Transverse colon (tissue), 3 donors: ENCODE data around the gene CCDC148.
A peak's percentile ranks its signal among the peaks of the same experiment; 100 is the strongest.

Source experiments
- POLR2A ChIP-seq: fragments of 450-650 bp; IDR thresholded peaks from one replicate; pipeline ENCODE4 v1.6.1; 2016; ENCODE audit warnings: antibody characterized with exemption, mild to moderate bottlenecking, moderate library complexity
- TF ChIP-seq, protein P1 (sequence below), 5 experiments: fragments of 200-600 bp in 3 of 5; fragments of 450-650 bp in 2 of 5; sonication (generic) in 3 of 5; IDR thresholded peaks; 1 replicate in 2 of 5; 2 replicates in 3 of 5; pipeline ENCODE4 v1.5.1; 2016 to 2017; ENCODE audit warnings: antibody characterized with exemption in 5 of 5, inconsistent platforms in 3 of 5, mild to moderate bottlenecking in 2 of 5, moderate library complexity in 1 of 5

DNA sequence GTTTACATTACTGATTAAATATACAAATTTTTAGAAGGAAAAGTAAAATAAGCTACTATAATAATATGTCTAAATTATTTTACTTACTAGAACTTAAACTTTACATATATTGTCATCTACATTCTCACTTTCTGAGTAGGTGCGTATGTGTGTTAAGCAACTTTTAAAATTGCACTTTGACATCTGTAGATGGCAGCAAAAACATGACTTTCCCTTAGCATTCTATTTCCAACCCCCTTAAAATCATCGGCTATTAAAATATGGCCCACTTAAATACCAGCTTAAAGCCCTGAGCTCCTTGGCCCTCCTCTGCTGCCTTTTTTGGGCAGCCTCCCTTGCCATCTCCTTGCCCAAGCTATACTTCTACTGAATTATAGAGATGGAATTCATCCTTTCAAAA is 276.9 kb downstream of the CCDC148 start:
- no peak for TF ChIP-seq POLR2A
- TF ChIP-seq, protein P1, sequence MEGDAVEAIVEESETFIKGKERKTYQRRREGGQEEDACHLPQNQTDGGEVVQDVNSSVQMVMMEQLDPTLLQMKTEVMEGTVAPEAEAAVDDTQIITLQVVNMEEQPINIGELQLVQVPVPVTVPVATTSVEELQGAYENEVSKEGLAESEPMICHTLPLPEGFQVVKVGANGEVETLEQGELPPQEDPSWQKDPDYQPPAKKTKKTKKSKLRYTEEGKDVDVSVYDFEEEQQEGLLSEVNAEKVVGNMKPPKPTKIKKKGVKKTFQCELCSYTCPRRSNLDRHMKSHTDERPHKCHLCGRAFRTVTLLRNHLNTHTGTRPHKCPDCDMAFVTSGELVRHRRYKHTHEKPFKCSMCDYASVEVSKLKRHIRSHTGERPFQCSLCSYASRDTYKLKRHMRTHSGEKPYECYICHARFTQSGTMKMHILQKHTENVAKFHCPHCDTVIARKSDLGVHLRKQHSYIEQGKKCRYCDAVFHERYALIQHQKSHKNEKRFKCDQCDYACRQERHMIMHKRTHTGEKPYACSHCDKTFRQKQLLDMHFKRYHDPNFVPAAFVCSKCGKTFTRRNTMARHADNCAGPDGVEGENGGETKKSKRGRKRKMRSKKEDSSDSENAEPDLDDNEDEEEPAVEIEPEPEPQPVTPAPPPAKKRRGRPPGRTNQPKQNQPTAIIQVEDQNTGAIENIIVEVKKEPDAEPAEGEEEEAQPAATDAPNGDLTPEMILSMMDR (IDR thresholded peaks at IDR 0.05): peak in 3 of 5 experiments; percentile 13 to 14 (median 13)
